GM19395 (cell line): ENCODE measurements around the gene ABHD11.
A peak's percentile ranks its signal among the peaks of the same experiment; 100 is the strongest.
"Not testable (repeated sequence)": the region's sequence is repeated elsewhere in the genome, so short reads cannot be mapped to it uniquely, and the experiment has no call there.

Source experiments
- ATAC-seq: cut with Tn5 transposase; IDR thresholded peaks from one replicate; pipeline ENCODE4 v1.9.1; 2021; ENCODE audit warnings: mild to moderate bottlenecking, moderate library complexity; ENCODE audit not compliant: unreplicated experiment

The ABHD11 gene, protein sequence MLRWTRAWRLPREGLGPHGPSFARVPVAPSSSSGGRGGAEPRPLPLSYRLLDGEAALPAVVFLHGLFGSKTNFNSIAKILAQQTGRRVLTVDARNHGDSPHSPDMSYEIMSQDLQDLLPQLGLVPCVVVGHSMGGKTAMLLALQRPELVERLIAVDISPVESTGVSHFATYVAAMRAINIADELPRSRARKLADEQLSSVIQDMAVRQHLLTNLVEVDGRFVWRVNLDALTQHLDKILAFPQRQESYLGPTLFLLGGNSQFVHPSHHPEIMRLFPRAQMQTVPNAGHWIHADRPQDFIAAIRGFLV

DNA sequence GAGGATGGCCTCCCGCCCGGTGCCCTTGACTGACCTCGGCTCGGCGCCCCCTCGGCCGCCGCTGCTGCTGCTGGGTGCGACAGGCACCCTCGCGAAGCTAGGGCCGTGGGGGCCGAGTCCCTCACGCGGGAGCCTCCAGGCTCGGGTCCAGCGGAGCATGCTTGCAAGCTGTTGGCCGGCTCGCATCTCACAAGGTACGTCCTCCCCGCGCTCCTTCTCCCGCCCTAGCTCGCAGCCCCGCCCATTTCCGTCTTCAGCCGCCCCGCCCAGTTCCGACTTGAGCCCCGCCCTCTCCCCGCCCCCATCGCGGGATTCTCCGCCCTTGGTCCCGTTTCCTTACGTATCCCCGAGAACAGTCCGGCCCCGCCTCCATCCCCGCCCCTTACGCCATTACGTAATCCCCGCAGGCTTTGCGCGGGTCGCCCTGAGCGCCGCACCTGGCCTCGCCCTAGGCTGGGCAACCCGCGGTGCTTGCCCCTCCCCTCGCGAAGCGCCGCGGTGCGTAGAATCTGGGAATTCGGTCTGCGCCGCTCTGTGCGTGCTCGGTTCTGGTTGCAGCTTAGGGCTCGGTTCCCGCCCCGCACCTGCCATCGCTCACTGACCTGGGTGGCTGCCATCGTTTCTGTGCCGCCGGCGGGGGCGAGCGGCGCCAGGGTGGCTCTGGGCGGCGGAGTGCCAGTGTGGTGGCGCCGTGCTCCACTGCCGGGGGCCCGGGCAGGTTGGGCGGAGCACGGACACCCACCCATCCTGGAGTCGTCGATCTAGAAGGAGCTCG, at the start of gene ABHD11:
Gene ABHD11 (minus strand): TSS at position 191 of the 775 bp plus-strand sequence. CDS start 32 bp downstream, at position 159.
- ATAC-seq = peak; percentile 86

DNA sequence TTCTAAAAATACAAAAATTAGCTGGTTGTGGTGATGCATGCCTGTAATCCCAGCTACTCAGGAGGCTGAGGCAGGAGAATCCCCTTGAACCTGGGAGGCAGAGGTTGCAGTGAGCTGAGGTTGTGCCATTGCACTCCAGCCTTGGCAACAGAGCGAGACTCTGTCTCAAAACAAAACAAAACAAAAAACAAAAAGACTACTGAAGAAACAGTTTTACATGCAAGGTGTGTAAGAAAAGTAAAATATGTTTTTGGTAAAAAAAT, 49.1 kb upstream of the ABHD11 start:
- not testable (repeated sequence) for ATAC-seq

DNA sequence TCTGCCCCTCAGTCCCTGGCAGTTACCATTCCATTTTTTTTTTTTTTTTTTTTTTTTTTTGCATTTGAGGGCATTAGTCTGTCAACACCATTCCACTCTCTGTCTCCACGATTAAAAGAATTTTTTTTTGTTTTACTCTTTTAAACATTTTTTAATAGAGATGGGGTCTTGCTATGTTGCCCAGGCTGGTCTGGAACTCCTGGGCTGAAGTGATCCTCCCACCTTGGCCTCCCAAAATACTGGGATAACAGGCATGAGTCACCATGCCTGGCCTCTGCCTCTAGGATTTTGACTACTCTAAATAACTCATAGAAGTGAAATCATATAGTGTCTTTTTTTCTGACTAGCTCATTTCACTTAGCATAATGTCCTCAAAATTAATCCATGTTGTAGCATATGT, 48.0 kb upstream of the ABHD11 start:
- no peak for ATAC-seq

DNA sequence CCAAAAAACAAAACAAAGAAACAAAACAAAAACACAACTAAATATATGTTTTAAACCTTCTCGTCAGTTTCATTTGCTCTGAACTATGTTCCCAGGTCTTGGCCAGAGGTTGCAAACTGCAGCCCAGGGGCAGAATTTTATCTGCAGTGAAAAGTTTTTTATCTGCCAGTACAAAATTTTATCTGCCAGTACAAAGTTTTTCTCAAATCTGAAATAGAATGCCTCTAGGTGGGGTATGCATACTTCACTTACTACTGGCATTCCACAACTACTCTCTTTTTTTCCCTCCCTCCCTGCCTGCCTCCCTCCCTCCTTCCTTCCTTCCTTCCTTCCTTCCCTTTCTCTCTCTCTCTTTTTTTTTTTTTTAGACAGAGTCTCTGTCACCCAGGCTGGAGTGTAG, 40.9 kb upstream of the ABHD11 start:
- ATAC-seq = no peak

DNA sequence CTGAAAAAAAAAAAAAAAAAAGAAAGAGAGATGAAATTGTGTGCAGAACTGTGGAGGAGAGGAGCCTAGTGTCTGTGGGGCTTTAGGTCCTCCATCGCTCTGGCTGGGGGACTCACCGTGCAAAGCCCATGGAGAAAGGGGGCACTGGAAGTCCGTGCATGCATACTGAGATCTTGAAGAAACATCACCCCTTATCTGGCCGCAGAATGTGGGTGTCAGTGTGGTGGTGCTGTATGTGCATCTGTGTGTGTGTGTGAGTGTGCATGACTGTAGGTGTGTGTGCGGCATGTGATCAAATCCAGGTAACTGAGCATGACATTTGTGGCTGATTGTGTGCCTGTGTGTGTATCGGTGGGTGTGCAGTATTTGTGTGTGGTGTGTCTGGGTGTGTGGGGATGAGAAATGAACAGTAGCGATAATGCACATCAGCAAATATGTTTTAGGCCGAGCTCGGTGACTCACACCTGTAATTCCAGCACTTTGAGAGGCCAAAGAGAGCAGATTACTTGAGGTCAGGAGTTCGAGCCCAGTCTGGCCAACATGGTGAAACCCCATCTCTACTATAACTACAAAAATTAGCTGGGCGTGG, 40.3 kb upstream of the ABHD11 start:
- no peak for ATAC-seq

DNA sequence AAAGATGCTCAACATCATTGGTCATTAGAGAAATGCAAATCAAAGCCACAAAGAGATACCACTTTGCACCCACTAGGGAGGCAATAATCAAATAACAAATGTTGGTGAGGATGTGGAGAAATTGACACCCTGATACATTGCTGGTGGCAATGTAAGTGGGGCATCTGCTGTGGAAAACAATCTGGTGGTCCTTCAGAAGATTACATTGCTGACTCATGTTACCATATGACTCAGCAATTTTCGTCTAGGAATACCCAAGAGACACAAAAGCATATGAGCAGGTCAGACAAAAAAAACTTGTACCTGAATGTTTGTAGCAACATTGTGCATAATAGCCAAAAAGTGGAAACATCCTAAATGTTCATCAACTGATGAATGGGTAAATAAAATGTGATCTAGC, 36.3 kb upstream of the ABHD11 start:
- no peak for ATAC-seq

DNA sequence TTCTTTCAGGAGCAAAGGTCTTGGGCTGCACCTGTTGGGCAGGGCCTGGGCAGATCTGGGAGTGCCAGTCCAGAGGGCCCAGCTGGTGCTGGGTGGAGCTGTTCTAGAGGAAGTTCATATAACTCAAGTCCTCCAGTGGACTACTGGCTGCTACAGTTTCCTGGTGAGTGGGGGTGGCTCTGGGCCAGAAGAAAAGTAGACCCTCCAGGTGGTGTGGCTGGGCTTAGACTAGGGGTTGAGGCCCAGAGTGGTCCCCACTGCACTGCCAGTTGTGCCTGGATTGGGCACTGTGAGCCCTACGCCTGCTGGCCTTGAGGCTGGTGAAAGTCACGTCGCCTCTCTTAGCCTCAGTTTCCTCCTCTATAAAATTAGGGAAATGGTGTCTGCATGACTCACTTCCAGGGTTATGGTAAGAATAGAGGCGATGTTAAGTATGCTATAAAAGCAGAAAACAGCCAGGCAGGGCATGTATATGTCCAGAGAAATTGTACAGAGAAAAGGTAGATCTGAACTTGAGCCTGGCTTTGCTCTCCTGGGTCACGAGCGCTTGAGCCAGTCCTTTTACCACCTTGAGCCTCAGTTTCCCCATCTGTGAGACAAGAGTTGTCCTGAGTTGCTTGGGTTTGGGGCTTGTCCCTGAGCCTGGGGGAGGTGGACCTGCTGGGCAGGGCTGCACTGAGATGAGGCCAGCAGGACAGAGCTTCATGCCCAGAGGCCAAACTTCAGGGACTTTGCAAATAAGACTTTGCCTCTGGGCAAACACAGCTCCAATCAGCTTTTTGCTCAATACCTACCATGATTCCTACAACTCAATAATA, 35.3 kb upstream of the ABHD11 start:
- no peak for ATAC-seq

DNA sequence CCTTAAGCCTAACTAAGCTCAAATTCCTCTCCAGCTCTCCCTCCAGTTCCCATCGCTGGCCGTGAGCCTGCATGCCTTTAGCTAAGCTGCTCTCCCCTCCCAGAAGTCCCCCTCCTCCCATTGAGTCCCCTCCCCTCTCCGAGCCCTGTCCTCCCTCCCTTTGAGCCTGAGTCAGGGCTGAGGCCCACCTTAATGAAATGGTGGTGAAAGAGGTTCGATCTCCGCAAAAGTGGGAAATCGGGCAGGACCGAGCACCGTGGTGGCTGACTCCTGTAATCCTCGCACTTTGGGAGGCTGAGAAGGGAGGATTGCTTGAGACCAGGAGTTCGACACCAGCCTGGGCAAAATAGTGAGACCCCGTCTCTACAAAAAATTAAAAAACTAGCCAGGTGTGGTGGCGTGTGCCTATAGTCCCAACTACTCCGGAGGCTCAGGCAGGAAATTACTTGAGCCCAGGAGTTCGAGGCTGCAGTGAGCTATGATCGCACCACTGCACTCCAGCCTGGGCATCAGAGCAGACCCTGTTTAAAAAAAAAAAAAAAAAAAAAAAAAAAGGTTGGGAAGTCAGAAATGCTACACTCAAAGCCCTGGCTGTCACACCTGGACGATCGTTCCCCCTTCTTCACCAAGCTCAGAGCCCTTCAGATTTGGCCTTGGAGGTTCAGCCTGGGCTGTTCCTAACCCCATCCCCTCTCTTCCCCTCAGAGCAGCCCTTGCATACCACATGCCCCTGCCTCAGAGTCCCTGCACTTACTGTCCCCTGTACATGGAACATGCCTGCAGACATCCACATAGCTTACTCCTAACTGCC, 32.5 kb upstream of the ABHD11 start:
- ATAC-seq = no peak

DNA sequence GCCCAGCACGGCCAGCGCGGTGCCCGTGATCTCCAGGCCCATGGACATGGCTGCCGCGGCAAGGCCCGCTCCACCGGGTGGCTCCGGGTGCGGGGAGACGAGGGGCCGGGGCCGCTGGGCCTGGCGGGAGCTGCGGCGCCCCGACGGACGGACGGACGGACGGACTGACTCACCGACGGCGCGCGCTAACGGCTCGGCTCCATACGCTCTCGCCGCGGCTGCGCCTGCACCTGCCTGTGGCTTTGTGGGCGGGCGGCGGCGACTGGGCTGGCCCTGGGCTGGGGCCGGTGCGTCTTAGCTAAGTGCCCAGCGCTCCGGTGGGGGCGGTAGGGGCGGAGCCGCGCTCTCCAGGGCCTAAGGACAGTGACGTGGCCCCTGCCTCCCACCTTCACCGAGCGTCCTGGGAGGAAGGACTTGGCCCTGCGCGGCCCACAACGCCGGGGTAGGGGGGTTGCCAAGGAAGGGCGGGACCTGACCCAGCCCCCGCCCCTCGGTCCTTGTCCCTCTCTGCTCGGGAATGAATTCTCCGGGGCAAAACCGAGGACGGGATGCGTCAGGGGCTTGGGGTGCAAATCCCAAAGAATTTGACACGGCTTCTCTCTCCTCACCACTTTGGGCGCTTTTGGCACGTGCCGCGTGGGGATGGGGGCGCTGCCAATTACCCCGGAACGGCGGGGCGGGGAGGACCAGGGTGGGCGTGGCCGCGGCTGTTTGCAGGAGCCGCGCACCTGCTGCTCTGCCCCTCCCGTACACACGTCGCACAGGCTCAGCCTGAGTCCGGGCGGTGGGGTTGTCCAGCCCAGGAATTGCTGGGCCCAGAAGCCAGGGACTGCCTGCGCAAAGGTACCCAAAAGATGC, 31.6 kb upstream of the ABHD11 start, which contains the start of gene CLDN3:
Gene CLDN3 (minus strand): TSS at position 269 of the 858 bp plus-strand sequence. CDS start 221 bp downstream, at position 48.
- ATAC-seq = no peak

DNA sequence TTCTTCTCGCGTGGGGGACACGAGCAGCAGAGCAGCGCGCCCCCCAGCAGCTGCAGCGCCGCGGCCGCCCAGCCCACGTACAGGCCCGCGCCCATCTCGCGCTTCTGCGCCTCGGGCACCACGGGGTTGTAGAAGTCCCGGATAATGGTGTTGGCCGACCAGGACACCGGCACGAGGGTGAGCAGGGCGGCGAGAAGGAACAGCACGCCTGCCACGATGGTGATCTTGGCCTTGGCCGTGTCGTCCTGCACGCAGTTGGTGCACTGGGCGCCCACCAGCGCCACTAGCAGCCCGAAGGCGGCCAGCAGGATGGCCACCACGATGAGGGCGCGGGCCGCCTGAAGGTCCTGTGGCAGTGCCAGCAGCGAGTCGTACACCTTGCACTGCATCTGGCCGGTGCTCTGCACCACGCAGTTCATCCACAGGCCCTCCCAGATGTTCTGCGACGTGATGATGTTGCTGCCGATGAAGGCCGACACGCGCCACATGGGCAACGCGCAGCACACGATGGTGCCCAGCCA, 30.9 kb upstream of the ABHD11 start:
- no peak for ATAC-seq

DNA sequence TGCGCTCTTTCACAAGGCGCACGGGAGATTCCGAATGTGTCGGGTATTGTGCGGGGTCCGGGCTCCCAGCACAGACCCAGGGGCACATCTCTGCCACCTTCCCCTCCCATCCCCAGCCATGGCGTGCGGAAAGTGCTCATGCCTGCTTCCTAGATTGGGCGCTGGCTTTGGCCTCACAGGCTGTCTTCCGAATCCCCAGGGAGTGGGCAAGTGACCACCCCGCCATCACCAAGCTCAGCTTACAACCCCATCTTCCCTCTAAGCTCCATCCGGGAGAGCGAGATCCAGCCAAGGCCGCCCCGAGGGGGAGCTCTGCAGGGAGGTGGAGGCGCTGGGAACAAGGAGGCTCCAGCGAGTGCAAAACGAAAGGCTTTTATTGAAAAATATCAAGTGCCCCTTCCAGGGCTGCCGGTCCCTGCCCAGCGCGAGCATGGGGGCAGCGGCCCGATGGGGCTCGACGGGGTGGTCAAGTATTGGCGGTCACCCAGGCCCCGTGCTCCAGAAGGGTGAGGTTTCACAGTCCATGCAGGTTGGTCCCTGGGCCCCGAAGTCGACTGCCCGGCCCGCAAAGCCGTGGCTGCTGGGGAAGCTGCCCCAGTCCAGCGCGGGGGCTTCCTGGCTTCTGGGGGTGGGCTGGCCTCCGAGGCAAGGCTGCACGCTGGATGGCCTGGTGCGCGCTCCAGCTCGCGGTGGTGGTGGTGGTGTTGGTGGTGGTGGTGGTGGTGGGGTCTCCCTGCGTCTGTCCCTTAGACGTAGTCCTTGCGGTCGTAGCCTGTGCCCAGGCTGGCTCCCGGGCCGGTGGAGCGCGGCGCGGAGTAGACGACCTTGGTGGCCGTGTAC, 30.3 kb upstream of the ABHD11 start:
- ATAC-seq = no peak

DNA sequence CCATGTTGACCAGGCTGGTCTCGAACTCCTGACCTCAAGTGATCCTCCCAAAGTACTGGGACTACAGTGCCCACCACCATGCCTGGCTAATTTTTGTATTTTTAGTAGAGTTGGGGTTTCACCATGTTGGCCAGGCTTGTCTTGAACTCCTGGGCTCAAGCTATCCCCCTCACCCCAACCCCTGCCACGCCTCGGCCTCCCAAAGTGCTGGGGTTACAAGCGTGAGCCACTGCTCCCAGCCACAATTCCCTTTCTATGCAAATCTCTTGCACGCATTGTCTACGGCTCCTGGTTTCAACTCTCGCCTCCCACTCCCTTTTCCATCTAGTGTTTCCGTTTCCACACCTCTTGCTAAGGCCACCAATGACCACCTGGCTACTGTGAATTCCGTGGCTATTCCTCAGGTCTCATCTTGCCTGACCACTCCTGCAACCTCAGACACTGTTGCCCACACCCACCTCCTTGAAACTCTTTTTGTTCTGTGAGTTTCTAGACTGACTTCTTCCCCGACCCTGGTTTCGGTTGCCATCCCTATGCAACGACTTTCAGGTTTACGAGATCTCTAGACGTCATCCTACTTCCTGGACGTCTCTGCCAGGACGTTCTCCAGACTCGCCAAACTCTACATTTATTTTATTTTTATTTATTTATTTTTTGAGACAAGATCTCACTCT, 28.1 kb upstream of the ABHD11 start:
- ATAC-seq = no peak

DNA sequence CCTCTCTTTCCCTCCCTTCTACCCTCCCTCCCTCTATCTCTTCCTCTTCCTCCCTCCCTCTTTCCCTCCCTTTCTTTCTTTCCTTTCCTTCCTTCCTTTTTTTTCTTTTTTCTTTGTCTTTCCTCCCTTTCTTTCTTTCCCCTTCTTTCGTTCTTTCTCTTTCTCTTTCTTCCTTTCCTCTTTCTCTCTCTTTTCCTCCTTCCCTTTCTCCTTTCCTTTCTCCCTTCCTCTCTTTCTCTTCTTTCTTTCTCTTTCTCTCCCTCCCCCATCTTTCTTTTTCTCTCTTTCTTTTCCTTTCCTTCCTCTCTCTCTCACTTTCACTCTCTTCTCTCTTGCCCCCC, 24.0 kb upstream of the ABHD11 start:
- no peak for ATAC-seq

DNA sequence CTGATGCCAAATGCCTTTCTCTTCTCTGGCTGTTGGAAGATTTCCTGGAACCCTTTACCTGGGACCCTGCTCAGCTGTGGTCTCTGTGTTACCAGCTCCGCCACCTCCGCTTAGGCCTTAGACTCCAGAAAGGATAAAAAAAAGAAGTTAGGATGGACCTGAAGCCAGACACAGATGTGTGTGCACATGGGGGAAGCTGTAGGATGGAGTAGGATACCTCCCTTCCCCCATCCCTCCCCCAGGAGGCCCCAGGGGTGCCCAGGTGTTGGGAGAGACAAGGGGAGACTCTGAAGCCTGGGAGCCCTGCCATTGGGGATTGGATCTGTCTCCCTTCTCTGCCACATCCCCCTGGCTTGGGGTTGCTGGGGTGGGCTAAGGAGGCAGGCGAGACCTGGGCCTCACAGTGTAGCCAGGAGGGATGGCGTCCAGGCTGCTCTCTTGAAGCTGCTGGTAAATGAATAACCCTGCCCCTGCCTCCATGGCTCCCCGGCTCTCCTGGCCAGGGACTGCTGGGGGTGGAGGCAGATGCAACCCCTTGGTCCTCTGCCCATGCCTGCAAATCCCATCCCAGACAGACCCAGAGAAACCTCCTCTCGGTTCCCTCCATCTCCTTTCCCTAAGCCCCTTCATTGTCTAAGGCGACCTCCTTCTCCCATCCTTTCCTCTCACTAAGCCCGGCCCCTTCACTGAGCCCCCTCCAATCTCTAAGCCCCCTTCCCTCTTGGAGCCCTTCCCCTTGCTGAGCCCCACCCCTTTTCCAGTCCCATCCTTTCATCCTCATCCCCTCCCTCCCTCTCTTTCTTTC, 23.5 kb upstream of the ABHD11 start:
- ATAC-seq = no peak

DNA sequence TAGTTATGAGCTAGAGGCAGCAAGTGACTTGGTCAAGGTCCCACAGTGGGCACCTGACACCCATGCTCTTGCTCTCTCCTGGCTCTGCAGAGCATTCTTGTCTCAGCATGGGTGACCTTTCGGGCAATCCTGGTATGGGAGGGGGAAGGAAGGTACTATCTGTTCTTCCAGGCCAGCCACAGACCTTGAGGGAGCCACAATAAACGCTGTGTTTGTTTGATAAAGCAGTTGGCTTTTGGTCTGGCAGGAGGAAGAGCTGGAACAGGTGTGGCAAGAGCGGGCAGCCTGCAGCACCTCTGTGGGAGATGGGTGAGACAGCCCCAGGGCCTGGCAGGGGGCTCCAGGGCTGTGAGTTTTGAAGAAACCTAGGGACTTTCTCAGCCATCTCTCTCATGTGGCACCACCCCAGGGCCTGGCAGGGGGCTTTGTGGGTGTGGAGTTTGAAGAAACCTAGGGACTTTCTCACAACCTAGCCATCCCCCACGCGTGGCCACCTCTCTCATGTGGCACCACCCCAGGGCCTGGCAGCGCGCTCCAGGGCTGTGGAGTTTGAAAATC, 20.1 kb upstream of the ABHD11 start:
- ATAC-seq = no peak

DNA sequence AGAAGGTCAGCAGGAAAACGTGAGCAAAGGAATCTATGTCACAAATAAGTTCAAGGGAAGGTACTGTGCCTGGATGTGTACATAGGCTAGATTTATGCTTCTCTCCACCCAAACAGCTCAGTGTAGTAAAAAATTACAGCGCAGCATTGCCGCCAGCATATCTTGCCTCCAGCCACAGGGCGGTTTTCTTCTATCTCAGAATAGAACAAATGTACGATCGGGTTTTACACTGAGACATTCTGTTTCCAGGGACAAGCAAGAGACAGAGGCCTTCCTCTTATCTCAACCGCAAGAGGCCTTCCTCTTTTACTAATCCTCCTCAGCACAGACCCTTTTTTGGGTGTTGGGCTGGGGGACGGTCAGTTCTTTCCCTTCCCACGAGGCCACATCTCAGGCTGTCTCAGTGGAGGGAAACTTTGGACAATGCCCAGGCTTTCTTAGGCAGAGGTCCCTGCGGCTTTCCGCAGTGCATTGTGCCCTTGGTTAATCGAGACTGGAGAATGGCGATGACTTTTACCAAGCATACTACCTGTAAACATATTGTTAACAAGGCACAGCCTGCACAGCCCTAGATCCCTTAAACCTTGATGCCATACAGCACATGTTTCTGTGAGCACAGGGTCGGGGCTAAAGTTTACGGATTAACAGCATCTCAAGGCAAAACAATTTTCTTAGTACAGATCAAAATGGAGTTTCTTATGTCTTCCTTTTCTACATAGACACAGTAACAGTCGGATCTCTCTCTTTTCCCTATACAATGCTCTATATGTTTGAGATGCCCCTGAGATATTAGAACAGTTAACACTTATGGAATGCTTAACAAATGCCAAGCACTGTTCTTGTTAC, 11.6 kb upstream of the ABHD11 start:
- no peak for ATAC-seq
